Motor neuron (in vitro differentiated cells): ENCODE measurements around the gene CKAP2L. TPM values are rescaled to one million over a fixed set of nuclear protein-coding genes. Genes with fewer than 3 reads are reported as not detected.

ENCODE experiments used
- ATAC-seq, 8 experiments: fragments of 200-7000 bp; cut with Tn5 transposase; replicated peaks in 6 of 8; 2 replicates each; pipeline ENCODE4 v1.8.0; 2021; ENCODE audit warnings: mild to moderate bottlenecking in 8 of 8, moderate library complexity in 8 of 8
- H3K27ac ChIP-seq, 2 donors: fragments of 250-450 bp; sonication (Bioruptor Pico); 2 replicates each; pipeline ENCODE4 v1.9.0; 2021; ENCODE audit warnings: antibody characterized with exemption in 2 of 2, mild to moderate bottlenecking in 2 of 2, moderate library complexity in 1 of 2
- H3K4me1 ChIP-seq, 2 donors: fragments of 250-450 bp; sonication (Bioruptor Pico); replicated peaks in 1 of 2; 2 replicates each; pipeline ENCODE4 v1.6.1; 2021; ENCODE audit warnings: antibody characterized with exemption in 2 of 2, mild to moderate bottlenecking in 2 of 2, moderate library complexity in 1 of 2
- H3K4me3 ChIP-seq, 5 donors: fragments of 250-450 bp; sonication (Bioruptor Pico); 2 replicates each; pipeline ENCODE4 v1.9.0; 2021; ENCODE audit warnings: antibody characterized with exemption in 5 of 5, mild to moderate bottlenecking in 5 of 5, moderate library complexity in 4 of 5
- WGBS, 10 experiments: fragments of 450-650 bp; shearing (Covaris generic); methylation state at CpG; one replicate each; pipeline ENCODE4 v1.0.0; 2022; 5-methylcytosine and 5-hydroxymethylcytosine counted together
- in situ Hi-C, 9 experiments: fragments of 400-800 bp; cut with MboI; loops; one replicate each; pipeline ENCODE4 v1.15.0; 2021; ENCODE audit warnings: low sequenced_read_pairs in 9 of 9, low pct_unique_long_range_greater_than_20kb in 2 of 9; ENCODE audit not compliant: unreplicated experiment in 9 of 9
- total RNA-seq, 8 experiments: library from RNA; unstranded; fragments of 300-600 nt; gene quantifications; 2 replicates each; pipeline versions ENCODE4 v1.2.3 to v1.2.4, GENCODE V29; 2022

Gene CKAP2L
- total RNA-seq, 8 experiments from 2014 or later: 0.73 to 22.5 (median 1.2) TPM

DNA sequence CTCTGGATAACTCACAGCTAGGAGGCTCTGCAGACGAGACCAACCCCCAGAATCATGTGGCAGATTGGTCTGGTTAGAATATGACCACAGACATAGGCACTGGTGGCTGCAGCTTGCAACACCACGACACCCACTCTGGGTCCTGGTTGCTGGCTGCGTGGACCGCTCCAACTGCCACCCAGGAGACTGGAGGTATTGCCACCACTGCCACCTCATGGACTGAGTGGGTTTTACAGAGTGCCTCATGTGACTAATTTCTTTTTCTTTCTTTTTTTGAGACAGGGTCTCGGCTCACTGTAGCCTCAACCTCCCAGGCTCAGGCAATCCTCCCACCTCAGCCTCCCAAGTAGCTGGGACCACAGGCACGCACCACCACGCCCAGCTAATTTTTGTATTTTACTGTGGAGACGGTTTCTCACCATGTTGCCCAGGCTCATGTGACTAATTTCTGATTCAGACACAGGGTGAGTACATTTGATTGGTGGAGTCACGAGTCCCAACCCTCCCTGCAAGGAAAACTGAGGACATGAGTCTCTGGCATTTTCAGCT, 73.5 kb downstream of the CKAP2L start:
- ATAC-seq: peak in 3 of 8 experiments; percentile 3 to 91 (median 34)
- WGBS, 10 experiments: 0 to 100% (median 63%) methylated on average over 1 to 2 of the region's 9 CpGs; no CpG with 5 or more reads in 4 of the 10 experiments
- H3K4me1 ChIP-seq: peaks cover 13 to 19% of the 10 kb centered on the region in 2 donors
- no peak overlapping the region for H3K4me3 ChIP-seq
- no peak overlapping the region for H3K27ac ChIP-seq
- in situ Hi-C loops: no loop called here

DNA sequence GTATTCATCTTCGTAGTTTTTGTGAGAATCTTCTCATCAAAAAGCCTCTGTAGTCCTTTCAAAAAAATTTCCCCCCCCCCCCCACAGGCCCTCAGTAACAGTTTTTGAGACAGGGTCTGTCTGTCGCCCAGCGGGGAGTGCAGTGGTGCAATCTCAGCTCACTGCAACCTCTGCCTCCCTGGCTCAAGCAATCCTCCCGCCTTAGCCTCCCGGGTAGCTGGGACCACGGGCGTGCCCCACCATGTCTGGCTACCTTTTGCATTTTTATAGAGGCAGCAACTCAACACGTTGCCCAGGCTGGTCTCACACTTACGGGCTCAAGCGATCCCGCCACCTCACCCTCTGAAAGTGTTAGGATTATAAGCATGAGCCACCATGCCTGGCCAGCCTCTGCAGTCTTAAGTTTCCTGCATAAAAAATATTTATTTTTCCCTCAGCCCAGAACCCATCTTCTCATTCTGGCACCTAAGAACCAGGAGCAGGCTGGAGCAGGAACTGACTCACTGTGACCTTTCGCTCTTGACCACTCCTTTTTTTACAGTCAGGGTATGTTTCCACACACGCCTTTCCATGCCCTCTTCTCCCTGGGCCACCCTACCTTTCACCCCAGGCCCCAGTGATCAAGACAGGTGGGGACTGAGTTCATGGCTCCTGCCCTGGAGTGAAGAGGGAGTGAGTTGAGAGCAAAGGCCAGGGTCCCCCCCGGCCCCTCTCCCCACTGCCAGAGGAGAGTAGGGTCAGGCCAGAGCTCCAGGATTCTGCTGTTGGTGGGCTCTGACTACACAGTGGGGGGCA, 76.1 kb downstream of the CKAP2L start:
- ATAC-seq: no peak
- 20 to 100% (median 87%) methylated on average over 1 to 7 of the region's 14 CpGs for WGBS, 10 experiments
- Histone ChIP-seq H3K4me1 (peaks cover 13 to 19% of the 10 kb centered on the region in 2 donors), H3K4me3 (no peak overlapping the region), H3K27ac (no peak overlapping the region)
- in situ Hi-C loops: no loop called here

DNA sequence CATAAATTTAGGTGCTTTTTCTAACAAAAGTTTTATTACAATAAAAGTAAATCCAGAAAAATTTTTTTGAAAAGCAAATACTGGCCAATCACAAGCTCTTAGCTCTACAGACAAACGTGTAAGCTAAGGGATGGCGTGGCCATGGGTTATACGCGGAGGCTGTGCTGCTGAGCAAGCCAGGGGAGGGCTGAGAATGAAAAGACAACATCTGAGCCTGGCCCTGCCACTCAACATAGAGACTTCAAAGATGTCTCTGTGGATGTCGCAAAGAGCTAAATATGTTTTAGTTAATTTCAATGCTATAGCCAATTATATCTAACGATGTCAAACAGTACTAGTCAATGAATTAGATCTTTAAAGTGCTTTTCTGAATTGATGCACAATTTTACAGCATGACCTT, 76.9 kb downstream of the CKAP2L start:
- in situ Hi-C loops: no loop called here
- no peak for ATAC-seq
- no peak overlapping the region for H3K4me3 ChIP-seq
- no peak overlapping the region for H3K27ac ChIP-seq
- peaks cover 7 to 12% of the 10 kb centered on the region in 2 donors for H3K4me1 ChIP-seq
- WGBS, 10 experiments: 40 to 89% (median 83%) methylated on average over 1 to 6 of the region's 6 CpGs; no CpG with 5 or more reads in 1 of the 10 experiments

Other genes starting within 250 kb of the CKAP2L start
- 10 to 100 TPM; 11.3 to 44.2 (median 15.7) TPM for gene POLR1B, start 222.1 kb downstream of the CKAP2L start, total RNA-seq
- gene CHCHD5, start 180.0 kb downstream of the CKAP2L start, total RNA-seq: 10 to 100 TPM; 30.5 to 53.0 (median 35.7) TPM
- 10 to 100 TPM; 31.4 to 62.2 (median 47.6) TPM for gene SLC20A1, start 118.7 kb downstream of the CKAP2L start, total RNA-seq
- under 1 TPM in 4 of 8 experiments, not detected in 4; 0.09 to 0.52 (median 0.33) TPM for gene NT5DC4, start 43.6 kb downstream of the CKAP2L start, total RNA-seq
- gene IL1A, start 19.9 kb upstream of the CKAP2L start, total RNA-seq: 1 to 10 TPM in 1 of 8 experiments, under 1 TPM in 5, not detected in 2; 0.05 to 2.6 (median 0.22) TPM
- gene IL1B, start 72.2 kb upstream of the CKAP2L start, total RNA-seq: 100 to 1,000 TPM in 1 of 8 experiments, 10 to 100 TPM in 2, under 1 TPM in 2, not detected in 3; 0.17 to 113 (median 19.7) TPM
- gene IL37, start 146.6 kb upstream of the CKAP2L start, total RNA-seq: not detected
- under 1 TPM in 2 of 8 experiments, not detected in 6; 0.31 to 0.92 TPM for gene IL36G, start 213.4 kb upstream of the CKAP2L start, total RNA-seq
- gene IL36A, start 240.8 kb upstream of the CKAP2L start, total RNA-seq: not detected